ENCODE measurements around the gene EME1. TPM values are rescaled to one million over a fixed set of nuclear protein-coding genes. Genes with fewer than 3 reads are reported as not detected.

The EME1 gene
- total and polyA plus RNA-seq, 2 of the 8 experiments (the other 6 are each of a cell fraction or from before 2014, with no cell fraction given) = 13.9 to 16.3 TPM

DNA sequence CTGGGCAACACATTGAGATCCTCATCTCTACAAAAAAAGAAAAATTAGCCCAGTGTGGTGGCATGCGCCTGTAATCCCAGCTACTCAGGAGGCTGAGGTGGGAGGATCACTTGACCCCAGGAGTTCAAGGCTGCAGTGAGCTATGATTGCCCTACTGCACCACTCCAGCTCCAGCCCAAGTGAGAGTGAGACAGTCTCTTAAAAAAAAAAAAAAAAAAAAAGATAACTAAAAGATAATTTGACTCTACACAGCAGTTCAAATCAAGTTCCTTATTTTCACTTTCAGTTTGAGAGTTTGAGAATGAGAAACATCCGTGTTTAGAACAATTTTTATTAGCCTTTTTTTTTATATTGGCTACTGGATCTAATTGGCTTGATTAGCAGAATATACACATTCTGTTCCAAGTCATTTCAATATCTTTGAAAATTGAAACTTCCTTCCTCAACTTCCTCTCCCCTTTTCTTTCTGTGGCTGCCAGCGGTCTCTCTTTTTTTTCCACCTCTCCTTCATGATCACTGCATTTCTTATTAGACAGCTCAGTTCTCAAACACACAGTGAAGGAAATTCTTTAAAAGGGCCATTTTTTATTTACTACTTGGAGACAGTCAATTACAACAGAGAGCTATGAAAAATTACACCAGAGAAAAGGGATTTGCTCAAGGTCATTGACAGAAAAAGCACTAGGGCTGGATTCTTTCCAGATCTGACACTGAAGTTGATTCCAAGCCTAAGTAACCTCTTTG is 48.5 kb downstream of the EME1 start:
- CTCF ChIA-PET (ENCODE audit: partially characterized antibody) = interaction anchor here (0.6 to 2.2 kb wide), 2 partner anchors 24 to 96 kb away, joined by 4 to 14 read pairs; partner anchors contain the start of gene LRRC59
- no peak overlapping the region for H2BK5ac ChIP-seq (ENCODE audit: low read depth, low read length)
- H2BK20ac ChIP-seq (ENCODE audit: low read length) = no peak overlapping the region
- no peak overlapping the region for H3K23ac ChIP-seq (ENCODE audit: insufficient read length)
- H3K4ac ChIP-seq (replicated peaks; ENCODE audit: insufficient read length, low read depth, low read length) = no peak overlapping the region
- H3K4me1 ChIP-seq (replicated peaks in 1 of 4; ENCODE audit: control insufficient read depth in 3 of 4, insufficient read depth in 4 of 4, low read length in 3 of 4) = peaks cover 0 to 8% (median 4%) of the 10 kb centered on the region in 4 experiments; a peak in 5 of 7 replicates
- H2AK5ac ChIP-seq (ENCODE audit: low read depth, low read length) = no peak overlapping the region
- H4K91ac ChIP-seq (replicated peaks; ENCODE audit: insufficient read length, low read length) = no peak overlapping the region
- H3K56ac ChIP-seq (replicated peaks; ENCODE audit: insufficient read length, low read depth, low read length) = no peak overlapping the region
- H2AFZ ChIP-seq (ENCODE audit: low read length) = no peak overlapping the region
- H3K9me3 ChIP-seq (ENCODE audit: insufficient read depth in 2 of 2, low read depth in 1 of 2, low read length in 1 of 2) = peaks cover 3% of the 10 kb centered on the region in 2 experiments; a peak in 1 of 4 replicates
- H2BK12ac ChIP-seq (ENCODE audit: low read depth, low read length) = no peak overlapping the region
- no peaks in the 10 kb centered on the region for H4K20me1 ChIP-seq (replicated peaks in 1 of 2; ENCODE audit: control insufficient read depth in 1 of 2, insufficient read depth in 2 of 2, low read length in 2 of 2)
- H2BK15ac ChIP-seq (ENCODE audit: low read length) = no peak overlapping the region
- H3K79me1 ChIP-seq (ENCODE audit: low read depth, low read length) = no peaks in the 10 kb centered on the region
- no peak overlapping the region for H3K4me3 ChIP-seq (ENCODE audit: extremely low read depth in 1 of 4, insufficient read depth in 2 of 4, low read depth in 3 of 4, low read length in 4 of 4)
- no peak overlapping the region for H3K27ac ChIP-seq (ENCODE audit: low read depth, low read length)
- H2BK120ac ChIP-seq (replicated peaks; ENCODE audit: low read depth, low read length) = no peak overlapping the region
- DNase-seq (ENCODE audit: low read depth in 1 of 2, low spot score in 2 of 2) (no peak), FAIRE-seq (no peak)
- H3K23me2 ChIP-seq (ENCODE audit: low read depth, low read length) = peaks cover 5% of the 10 kb centered on the region; the same call in 1 of the 2 replicates
- no peak overlapping the region for H4K5ac ChIP-seq (ENCODE audit: insufficient read length, low read depth, low read length)
- H3K36me3 ChIP-seq (ENCODE audit: control insufficient read depth in 2 of 4, insufficient read depth in 4 of 4, low read length in 3 of 4) = no peaks in the 10 kb centered on the region
- 77% methylated on average over 3 of the region's 3 CpGs; no CpG with 5 or more reads in 1 of the 2 experiments for WGBS, 2 experiments (ENCODE audit: extremely low coverage in 1 of 2, insufficient coverage in 1 of 2, insufficient read length in 1 of 2, insufficient replicate concordance in 2 of 2, low coverage in 1 of 2, low lambda C conversion rate in 2 of 2, missing lambda C conversion rate in 1 of 2)
- no peak overlapping the region for H3K4me2 ChIP-seq (ENCODE audit: insufficient read depth in 1 of 2, low read depth in 2 of 2, low read length in 2 of 2)
- POLR2A ChIA-PET (ENCODE audit: partially characterized antibody) = no interaction called here
- no peak overlapping the region for H3K9ac ChIP-seq (replicated peaks in 1 of 4; ENCODE audit: extremely low read depth in 1 of 4, low read depth in 3 of 4, low read length in 3 of 4)
- no peak overlapping the region for H4K8ac ChIP-seq (ENCODE audit: extremely low read depth, insufficient read depth, low read length)
- no peak overlapping the region for H3K14ac ChIP-seq (ENCODE audit: insufficient read length)
- peaks cover 0 to 2% (median 0%) of the 10 kb centered on the region in 4 experiments; a peak in 3 of 7 replicates for H3K27me3 ChIP-seq (replicated peaks in 1 of 4; ENCODE audit: control insufficient read depth in 3 of 4, extremely low read depth in 1 of 4, insufficient read depth in 3 of 4, low read length in 3 of 4)
- H3K18ac ChIP-seq (ENCODE audit: extremely low read depth, low read length) = no peak overlapping the region
- H3K79me2 ChIP-seq (ENCODE audit: control insufficient read depth in 1 of 2, insufficient read depth in 2 of 2, low read length in 2 of 2) = no peaks in the 10 kb centered on the region
- TF ChIP-seq RNF2 (IDR thresholded peaks at IDR 0.05; ENCODE audit: borderline replicate concordance, low read depth, low read length, missing control alignments, poor library complexity, severe bottlenecking) (no peak), PHF8 (conservative IDR thresholded peaks at IDR 0.05; ENCODE audit: low read depth, low read length) (no peak), KDM5A (IDR thresholded peaks at IDR 0.05; ENCODE audit: low read length) (no peak), SAP30 (IDR thresholded peaks at IDR 0.05; ENCODE audit: insufficient read depth, insufficient replicate concordance, low read length) (no peak), NRF1 (IDR thresholded peaks at IDR 0.05; ENCODE audit: low read depth, low read length) (no peak), RFX5 (IDR thresholded peaks at IDR 0.05; ENCODE audit: borderline replicate concordance, low read depth, low read length) (no peak), TAF1 (IDR thresholded peaks at IDR 0.05; ENCODE audit: low read depth, low read length) (no peak), CTCF (IDR thresholded peaks at IDR 0.05; ENCODE audit: control extremely low read depth in 1 of 3, insufficient read depth in 1 of 3, low read depth in 1 of 3, low read length in 3 of 3) (no peak), CHD1 (IDR thresholded peaks at IDR 0.05; ENCODE audit: low read depth, low read length) (no peak)

All from H1 (cell line).